Hepatocyte (in vitro differentiated cells): Measurements from ENCODE around the gene SORCS2. TPM values are rescaled to one million over a fixed set of nuclear protein-coding genes. Genes with fewer than 3 reads are reported as not detected.

Experiments
- DNase-seq: peaks from one replicate; pipeline ENCODE4 v3.0.0-alpha.2; 2016; ENCODE audit warnings: low spot score
- H2AFZ ChIP-seq: fragments of 200-600 bp; sonication (generic); 2 replicates; pipeline ENCODE4 v1.6.0; 2016; ENCODE audit warnings: antibody characterized with exemption, mild to moderate bottlenecking
- H3K27ac ChIP-seq: fragments of 200-600 bp; sonication (generic); 2 replicates; pipeline ENCODE4 v1.5.1; 2016; ENCODE audit warnings: mild to moderate bottlenecking
- H3K27me3 ChIP-seq: fragments of 200-600 bp; sonication (generic); 2 replicates; pipeline ENCODE4 v1.6.1; 2016
- H3K36me3 ChIP-seq: fragments of 200-600 bp; sonication (generic); replicated peaks from 2 replicates; pipeline ENCODE4 v1.5.1; 2016; ENCODE audit warnings: low read depth; ENCODE audit not compliant: insufficient read depth
- H3K4me1 ChIP-seq: fragments of 200-600 bp; sonication (generic); 2 replicates; pipeline ENCODE4 v1.5.1; 2016; ENCODE audit warnings: mild to moderate bottlenecking, moderate library complexity; ENCODE audit not compliant: insufficient read depth
- H3K4me2 ChIP-seq: fragments of 200-600 bp; sonication (generic); 2 replicates; pipeline ENCODE4 v1.6.0; 2016
- H3K4me3 ChIP-seq: fragments of 200-600 bp; sonication (generic); 2 replicates; pipeline ENCODE4 v1.5.1; 2016; ENCODE audit warnings: mild to moderate bottlenecking
- H3K79me2 ChIP-seq: fragments of 200-600 bp; sonication (generic); 2 replicates; pipeline ENCODE4 v1.6.0; 2017; ENCODE audit warnings: mild to moderate bottlenecking
- H3K9me2 ChIP-seq: fragments of 200-600 bp; sonication (generic); replicated peaks from 2 replicates; pipeline ENCODE4 v1.6.0; 2017; ENCODE audit warnings: mild to moderate bottlenecking; ENCODE audit not compliant: insufficient read depth
- H3K9me3 ChIP-seq: fragments of 200-600 bp; sonication (generic); 2 replicates; pipeline ENCODE4 v1.5.1; 2016; ENCODE audit warnings: low read depth, mild to moderate bottlenecking
- H4K20me1 ChIP-seq: fragments of 200-600 bp; sonication (generic); 2 replicates; pipeline ENCODE4 v1.6.0; 2016; ENCODE audit warnings: mild to moderate bottlenecking; ENCODE audit not compliant: insufficient read depth, poor library complexity, severe bottlenecking
- EZH2 ChIP-seq: fragments of 200-600 bp; sonication (generic); IDR thresholded peaks from 2 replicates; pipeline ENCODE4 v1.6.1; 2016; ENCODE audit warnings: antibody characterized with exemption, mild to moderate bottlenecking, borderline replicate concordance
- EZH2phosphoT487 ChIP-seq: fragments of 200-600 bp; sonication (generic); IDR thresholded peaks from one replicate; pipeline ENCODE4 v1.6.1; 2018; ENCODE audit warnings: antibody characterized with exemption, mild to moderate bottlenecking, low read depth, moderate library complexity; ENCODE audit not compliant: unreplicated experiment, severe bottlenecking
- WGBS: methylation state at CpG from one replicate; pipeline ENCODE4 v1.1.6; 2016; ENCODE audit warnings: low lambda C conversion rate; ENCODE audit errors: missing lambda C conversion rate; 5-methylcytosine and 5-hydroxymethylcytosine counted together
- polyA plus RNA-seq: library from polyadenylated mRNA; unstranded; fragments of >200 nt; fragmentation: Nextera tagmentation; extraction: Ambion mirVana; gene quantifications from 2 replicates; pipeline ENCODE4 v1.2.1, GENCODE V29; 2016
- total RNA-seq: library from RNA; depleted of rRNA; stranded (reverse); fragments of >200 nt; gene quantifications from 2 replicates; pipeline ENCODE4 v1.2.3, GENCODE V29; 2014
- TF ChIP-seq, protein P1 (sequence below): fragments of 200-600 bp; sonication (generic); IDR thresholded peaks from 2 replicates; pipeline ENCODE4 v1.5.1; 2016; ENCODE audit warnings: antibody characterized with exemption, mild to moderate bottlenecking; ENCODE audit not compliant: poor library complexity

Gene SORCS2
- total and polyA plus RNA-seq, 2 experiments from 2014 or later: 1.6 to 4.8 TPM

GRCh38 chr4:7256984-7257810, 64.9 kb downstream of the SORCS2 start:
- Histone ChIP-seq H3K4me2 (no peak overlapping the region), H3K4me1 (peaks cover 7% of the 10 kb centered on the region), H3K27ac (no peak overlapping the region), H3K27me3 (no peaks in the 10 kb centered on the region), H3K79me2 (no peaks in the 10 kb centered on the region), H3K36me3 (no peaks in the 10 kb centered on the region), H4K20me1 (no peaks in the 10 kb centered on the region), H3K9me3 (no peaks in the 10 kb centered on the region), H2AFZ (no peak overlapping the region), H3K4me3 (no peak overlapping the region), H3K9me2 (no peaks in the 10 kb centered on the region)
- TF ChIP-seq EZH2 (no peak), EZH2phosphoT487 (no peak)
- TF ChIP-seq, protein P1, sequence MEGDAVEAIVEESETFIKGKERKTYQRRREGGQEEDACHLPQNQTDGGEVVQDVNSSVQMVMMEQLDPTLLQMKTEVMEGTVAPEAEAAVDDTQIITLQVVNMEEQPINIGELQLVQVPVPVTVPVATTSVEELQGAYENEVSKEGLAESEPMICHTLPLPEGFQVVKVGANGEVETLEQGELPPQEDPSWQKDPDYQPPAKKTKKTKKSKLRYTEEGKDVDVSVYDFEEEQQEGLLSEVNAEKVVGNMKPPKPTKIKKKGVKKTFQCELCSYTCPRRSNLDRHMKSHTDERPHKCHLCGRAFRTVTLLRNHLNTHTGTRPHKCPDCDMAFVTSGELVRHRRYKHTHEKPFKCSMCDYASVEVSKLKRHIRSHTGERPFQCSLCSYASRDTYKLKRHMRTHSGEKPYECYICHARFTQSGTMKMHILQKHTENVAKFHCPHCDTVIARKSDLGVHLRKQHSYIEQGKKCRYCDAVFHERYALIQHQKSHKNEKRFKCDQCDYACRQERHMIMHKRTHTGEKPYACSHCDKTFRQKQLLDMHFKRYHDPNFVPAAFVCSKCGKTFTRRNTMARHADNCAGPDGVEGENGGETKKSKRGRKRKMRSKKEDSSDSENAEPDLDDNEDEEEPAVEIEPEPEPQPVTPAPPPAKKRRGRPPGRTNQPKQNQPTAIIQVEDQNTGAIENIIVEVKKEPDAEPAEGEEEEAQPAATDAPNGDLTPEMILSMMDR: no peak
- DNase-seq: no peak
- 83% methylated on average over 16 of the region's 17 CpGs for WGBS

DNA sequence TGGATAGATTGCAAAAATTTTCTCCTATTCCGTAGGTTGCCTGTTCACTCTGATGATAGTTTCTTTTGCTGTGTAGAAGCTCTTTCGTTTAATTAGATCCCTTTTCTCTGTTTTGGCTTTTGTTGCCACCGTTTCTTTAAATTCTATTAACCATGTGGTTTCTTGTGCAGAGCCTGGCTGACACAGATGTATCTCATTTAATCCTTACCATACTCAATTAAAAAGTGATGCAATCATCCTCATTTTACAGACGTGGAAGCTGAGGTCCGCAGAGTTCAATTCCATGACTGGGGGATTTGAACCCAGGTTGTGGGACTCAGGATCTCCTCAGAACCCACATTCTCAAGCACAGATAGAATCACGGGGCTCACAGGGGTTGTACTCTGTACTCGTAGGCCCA, 66.7 kb downstream of the SORCS2 start:
- no peaks in the 10 kb centered on the region for H3K36me3 ChIP-seq
- no peaks in the 10 kb centered on the region for H3K9me3 ChIP-seq
- H3K9me2 ChIP-seq: no peaks in the 10 kb centered on the region
- TF ChIP-seq, protein P1: no peak
- TF ChIP-seq EZH2: no peak
- no peak for TF ChIP-seq EZH2phosphoT487
- DNase-seq: no peak
- 84% methylated on average over 7 of the region's 7 CpGs for WGBS
- no peak overlapping the region for H2AFZ ChIP-seq
- H3K27me3 ChIP-seq: no peaks in the 10 kb centered on the region
- H4K20me1 ChIP-seq: no peaks in the 10 kb centered on the region
- H3K4me2 ChIP-seq: no peak overlapping the region
- H3K27ac ChIP-seq: no peak overlapping the region
- H3K4me3 ChIP-seq: no peak overlapping the region
- peaks cover 3% of the 10 kb centered on the region for H3K4me1 ChIP-seq
- no peaks in the 10 kb centered on the region for H3K79me2 ChIP-seq

- H3K79me2 ChIP-seq: no peaks in the 10 kb centered on the region
- TF ChIP-seq, protein P1: no peak
- no peak for TF ChIP-seq EZH2phosphoT487
- TF ChIP-seq EZH2: no peak
- H3K4me3 ChIP-seq: no peak overlapping the region
- no peaks in the 10 kb centered on the region for H3K36me3 ChIP-seq
- no peak overlapping the region for H2AFZ ChIP-seq
- H3K9me3 ChIP-seq: no peaks in the 10 kb centered on the region
- no peaks in the 10 kb centered on the region for H3K9me2 ChIP-seq
- no peak for DNase-seq
- H3K27ac ChIP-seq: no peak overlapping the region
- no peak overlapping the region for H3K4me2 ChIP-seq
- H4K20me1 ChIP-seq: no peaks in the 10 kb centered on the region
- peaks cover 3% of the 10 kb centered on the region for H3K4me1 ChIP-seq
- H3K27me3 ChIP-seq: no peaks in the 10 kb centered on the region
- 90% methylated on average over 7 of the region's 7 CpGs for WGBS
Measured at GRCh38 chr4:7260569-7260968, 68.2 kb downstream of the SORCS2 start.
